GM12891 (cell line): ENCODE results near the gene PXT1.
"Not testable (repeated sequence)": the region's sequence is repeated elsewhere in the genome, so short reads cannot be mapped to it uniquely, and the experiment has no call there.

ENCODE experiments used
- PAX5 ChIP-seq: IDR thresholded peaks from 2 replicates; pipeline ENCODE4 v1.6.1; 2011; ENCODE audit warnings: low read length, moderate library complexity, mild to moderate bottlenecking; ENCODE audit not compliant: insufficient read depth, severe bottlenecking
- POLR2A ChIP-seq: IDR thresholded peaks from 2 replicates; pipeline ENCODE4 v1.6.1; 2011; ENCODE audit warnings: low read depth, low read length, control low read depth
- POLR2AphosphoS5 ChIP-seq: IDR thresholded peaks from 2 replicates; pipeline ENCODE4 v1.6.1; 2011; ENCODE audit warnings: low read depth, low read length, control low read depth
- POU2F2 ChIP-seq: IDR thresholded peaks from 2 replicates; pipeline ENCODE4 v1.6.1; 2011; ENCODE audit warnings: low read depth, mild to moderate bottlenecking, control low read depth, low read length, moderate library complexity
- SPI1 ChIP-seq: IDR thresholded peaks from 2 replicates; pipeline ENCODE4 v1.6.1; 2011; ENCODE audit warnings: low read depth, low read length, control low read depth
- TAF1 ChIP-seq: IDR thresholded peaks from 2 replicates; pipeline ENCODE4 v1.6.1; 2011; ENCODE audit warnings: low read depth, low read length, control low read depth

- not testable (repeated sequence) for TF ChIP-seq POLR2AphosphoS5, POU2F2, TAF1, PAX5, POLR2A, SPI1
These were observed 79.3 kb downstream of the PXT1 start for GRCh38 chr6:36363371-36363752.
